Osteoblast (primary cell): ENCODE results near the gene SPTLC2. TPM values are rescaled to one million over a fixed set of nuclear protein-coding genes. Genes with fewer than 3 reads are reported as not detected.

ENCODE experiments used
- DNase-seq: peaks from one replicate; pipeline ENCODE4 v3.0.0; 2011; ENCODE audit warnings: low spot score, mixed read lengths; ENCODE audit not compliant: insufficient read length; ENCODE audit errors: missing footprints
- H2AFZ ChIP-seq: 2 replicates; pipeline ENCODE4 v1.6.0; 2011; ENCODE audit warnings: mild to moderate bottlenecking, low read length
- H3K27ac ChIP-seq: 2 replicates; pipeline ENCODE4 v1.5.1; 2011; ENCODE audit warnings: mild to moderate bottlenecking, low read depth, low read length, moderate library complexity
- H3K27me3 ChIP-seq: 2 replicates; pipeline ENCODE4 v1.6.0; 2012; ENCODE audit warnings: mild to moderate bottlenecking, control low read depth, inconsistent platforms, low read length, moderate library complexity; ENCODE audit not compliant: insufficient read depth
- H3K36me3 ChIP-seq: 2 replicates; pipeline ENCODE4 v1.5.1; 2011; ENCODE audit warnings: mild to moderate bottlenecking, low read length, control low read depth, moderate library complexity; ENCODE audit not compliant: insufficient read depth
- H3K4me1 ChIP-seq: 2 replicates; pipeline ENCODE4 v1.5.1; 2011; ENCODE audit warnings: mild to moderate bottlenecking, low read length, control low read depth, moderate library complexity; ENCODE audit not compliant: insufficient read depth
- H3K4me2 ChIP-seq: 2 replicates; pipeline ENCODE4 v1.6.0; 2011; ENCODE audit warnings: mild to moderate bottlenecking, low read length; ENCODE audit not compliant: insufficient read depth
- H3K4me3 ChIP-seq: fragments of 200-600 bp; sonication (generic); 3 replicates; pipeline ENCODE4 v1.5.1; 2012; ENCODE audit warnings: mild to moderate bottlenecking, low read length, inconsistent platforms; ENCODE audit not compliant: insufficient read depth
- H3K79me2 ChIP-seq: 2 replicates; pipeline ENCODE4 v1.6.0; 2012; ENCODE audit warnings: mild to moderate bottlenecking, low read length, control low read depth, inconsistent platforms; ENCODE audit not compliant: insufficient read depth
- H3K9me3 ChIP-seq: 2 replicates; pipeline ENCODE4 v1.5.1; 2011; ENCODE audit warnings: low read depth, low read length, control low read depth
- H4K20me1 ChIP-seq: 2 replicates; pipeline ENCODE4 v1.6.0; 2012; ENCODE audit warnings: mild to moderate bottlenecking, low read length, control low read depth; ENCODE audit not compliant: insufficient read depth
- CTCF ChIP-seq: IDR thresholded peaks from 2 replicates; pipeline ENCODE4 v1.5.1; 2011; ENCODE audit warnings: mild to moderate bottlenecking, low read depth, low read length, moderate library complexity; ENCODE audit errors: extremely low read depth
- total RNA-seq: library from RNA; depleted of rRNA; stranded (reverse); fragments of >200 nt; gene quantifications from 2 replicates; pipeline ENCODE4 v1.2.3, GENCODE V29; 2012

Gene SPTLC2
- total RNA-seq, 1 donor, result 59.0 TPM

GRCh38 chr14:77603031-77603430, 13.4 kb downstream of the SPTLC2 start:
- H3K4me1 ChIP-seq, result peaks cover 39% of the 10 kb centered on the region
- H3K9me3 ChIP-seq, result no peaks in the 10 kb centered on the region
- H3K4me2 ChIP-seq, result peak overlapping the region; percentile 1

GRCh38 chr14:77601846-77602619, 14.4 kb downstream of the SPTLC2 start:
- peak overlapping the region; percentile 76 for H3K27ac ChIP-seq
- no peak for DNase-seq

More at GRCh38 chr14:77603031-77603430, 13.4 kb downstream of the SPTLC2 start:
- Histone ChIP-seq H3K79me2 (peaks cover 97% of the 10 kb centered on the region), H3K27me3 (no peaks in the 10 kb centered on the region), H2AFZ (no peak overlapping the region), H3K4me3 (no peak overlapping the region), H4K20me1 (peaks cover 7% of the 10 kb centered on the region), H3K27ac (peak overlapping the region; percentile 12), H3K36me3 (no peaks in the 10 kb centered on the region)
- TF ChIP-seq CTCF, result no peak
- DNase-seq, result no peak

GRCh38 chr14:77599889-77600288, 16.5 kb downstream of the SPTLC2 start:
- H3K4me2 ChIP-seq, result no peak overlapping the region

More at GRCh38 chr14:77601846-77602619, 14.4 kb downstream of the SPTLC2 start:
- H4K20me1 ChIP-seq, result peaks cover 7% of the 10 kb centered on the region
- H3K4me1 ChIP-seq, result peaks cover 39% of the 10 kb centered on the region
- no peak overlapping the region for H2AFZ ChIP-seq
- peaks cover 97% of the 10 kb centered on the region for H3K79me2 ChIP-seq
- no peak overlapping the region for H3K4me3 ChIP-seq
- H3K27me3 ChIP-seq, result no peaks in the 10 kb centered on the region
- TF ChIP-seq CTCF, result no peak
- H3K4me2 ChIP-seq, result peak overlapping the region; percentile 62
- no peaks in the 10 kb centered on the region for H3K9me3 ChIP-seq
- H3K36me3 ChIP-seq, result peaks cover under 1% of the 10 kb centered on the region

More at GRCh38 chr14:77599889-77600288, 16.5 kb downstream of the SPTLC2 start:
- Histone ChIP-seq H3K79me2 (peaks cover 94% of the 10 kb centered on the region), H4K20me1 (peaks cover 7% of the 10 kb centered on the region), H2AFZ (no peak overlapping the region), H3K27me3 (no peaks in the 10 kb centered on the region), H3K36me3 (peaks cover 16% of the 10 kb centered on the region), H3K4me3 (no peak overlapping the region), H3K9me3 (no peaks in the 10 kb centered on the region), H3K27ac (peak overlapping the region; percentile 30), H3K4me1 (peaks cover 39% of the 10 kb centered on the region)
- TF ChIP-seq CTCF, result no peak
- no peak for DNase-seq
